A673 (cell line): ENCODE data around the gene IFT57. TPM values are rescaled to one million over a fixed set of nuclear protein-coding genes. Genes with fewer than 3 reads are reported as not detected.
A peak's percentile ranks its signal among the peaks of the same experiment; 100 is the strongest.

Source experiments
- BruUV-seq: library from RNA; stranded (reverse); fragments of 400-500 nt; replicated peaks from 2 replicates; lab custom pipeline; 2021; lab: Mats Ljungman, UMichigan
- CTCF ChIA-PET: fragments of 300-600 bp; sonication (Branson Sonifier 250); formaldehyde crosslinking; loops from one replicate; lab custom pipeline; 2022; ENCODE audit warnings: antibody characterized with exemption; lab: Charles Lee
- POLR2A ChIA-PET: fragments of 300-600 bp; sonication (Branson Sonifier 250); formaldehyde crosslinking; loops from one replicate; lab custom pipeline; 2022; ENCODE audit warnings: antibody characterized with exemption; ENCODE audit not compliant: low non-redundant PET; lab: Charles Lee
- DNase-seq: peaks from one replicate; pipeline ENCODE4 v3.0.0-alpha.2; 2015; ENCODE audit warnings: low spot score
- H3K27ac ChIP-seq: fragments of 200-600 bp; sonication (generic); 2 replicates; pipeline ENCODE4 v1.5.1; 2016; ENCODE audit warnings: mixed run types, low read depth, mild to moderate bottlenecking, mixed read lengths, antibody characterized with exemption, low read length; ENCODE audit not compliant: poor library complexity, severe bottlenecking
- H3K27me3 ChIP-seq: fragments of 200-600 bp; sonication (generic); replicated peaks from 2 replicates; pipeline ENCODE4 v1.6.1; 2017; ENCODE audit warnings: mixed run types, low read depth, mild to moderate bottlenecking, mixed read lengths, antibody characterized with exemption, low read length; ENCODE audit not compliant: insufficient read depth, poor library complexity
- H3K36me3 ChIP-seq: fragments of 200-600 bp; sonication (generic); 2 replicates; pipeline ENCODE4 v1.6.1; 2016; ENCODE audit warnings: mixed run types, mild to moderate bottlenecking, mixed read lengths, antibody characterized with exemption, low read length; ENCODE audit not compliant: insufficient read depth, poor library complexity, severe bottlenecking
- H3K4me1 ChIP-seq: fragments of 200-600 bp; sonication (generic); 2 replicates; pipeline ENCODE4 v1.6.1; 2017; ENCODE audit warnings: mixed run types, mild to moderate bottlenecking, mixed read lengths, antibody characterized with exemption, low read length; ENCODE audit not compliant: insufficient read depth, poor library complexity, severe bottlenecking
- H3K4me3 ChIP-seq: fragments of 200-600 bp; sonication (generic); 2 replicates; pipeline ENCODE4 v1.5.1; 2016; ENCODE audit warnings: low read depth, mixed run types, mild to moderate bottlenecking, mixed read lengths, low read length; ENCODE audit not compliant: poor library complexity, severe bottlenecking
- H3K9me3 ChIP-seq: fragments of 200-600 bp; sonication (generic); 2 replicates; pipeline ENCODE4 v1.6.1; 2016; ENCODE audit warnings: mixed run types, low read depth, mild to moderate bottlenecking, mixed read lengths, antibody characterized with exemption, low read length; ENCODE audit not compliant: poor library complexity, severe bottlenecking
- EZH2 ChIP-seq: fragments of 200-600 bp; sonication (generic); IDR thresholded peaks from 2 replicates; pipeline ENCODE4 v1.6.1; 2017; ENCODE audit warnings: borderline replicate concordance, low read depth, mild to moderate bottlenecking, mixed read lengths, antibody characterized with exemption, low read length; ENCODE audit not compliant: poor library complexity, severe bottlenecking
- intact Hi-C: fragments of 100-400 bp; cut with micrococcal nuclease; formaldehyde crosslinking; loops from one replicate; pipeline ENCODE4 v1.10.0; 2022; ENCODE audit not compliant: unreplicated experiment
- total RNA-seq: library from RNA; stranded (reverse); gene quantifications from 2 replicates; pipeline ENCODE4 v1.2.3, GENCODE V29; 2021
- TF ChIP-seq, protein P1 (sequence below): fragments of 300-800, 200-600 bp; sonication (generic); conservative IDR thresholded peaks from 2 replicates; pipeline ENCODE4 v1.5.1; 2017; ENCODE audit warnings: low read depth, mild to moderate bottlenecking, antibody characterized with exemption, low read length, moderate library complexity, mixed read lengths

IFT57 gene
- total RNA-seq, 1 experiment from 2014 or later = 40.9 TPM

- ChIA-PET POLR2A (no interaction called here), CTCF (interaction anchor here (0.6 to 2.1 kb wide), 4 partner anchors 154 to 399 kb away, joined by 3 to 12 read pairs (median 4); no protein-coding TSS in a partner anchor)
- Histone ChIP-seq H3K27ac (no peak overlapping the region), H3K4me1 (no peaks in the 10 kb centered on the region), H3K9me3 (no peaks in the 10 kb centered on the region), H3K4me3 (no peak overlapping the region), H3K36me3 (no peaks in the 10 kb centered on the region), H3K27me3 (no peaks in the 10 kb centered on the region)
- DNase-seq = peak; percentile 89
- TF ChIP-seq EZH2 = no peak
- TF ChIP-seq, protein P1, sequence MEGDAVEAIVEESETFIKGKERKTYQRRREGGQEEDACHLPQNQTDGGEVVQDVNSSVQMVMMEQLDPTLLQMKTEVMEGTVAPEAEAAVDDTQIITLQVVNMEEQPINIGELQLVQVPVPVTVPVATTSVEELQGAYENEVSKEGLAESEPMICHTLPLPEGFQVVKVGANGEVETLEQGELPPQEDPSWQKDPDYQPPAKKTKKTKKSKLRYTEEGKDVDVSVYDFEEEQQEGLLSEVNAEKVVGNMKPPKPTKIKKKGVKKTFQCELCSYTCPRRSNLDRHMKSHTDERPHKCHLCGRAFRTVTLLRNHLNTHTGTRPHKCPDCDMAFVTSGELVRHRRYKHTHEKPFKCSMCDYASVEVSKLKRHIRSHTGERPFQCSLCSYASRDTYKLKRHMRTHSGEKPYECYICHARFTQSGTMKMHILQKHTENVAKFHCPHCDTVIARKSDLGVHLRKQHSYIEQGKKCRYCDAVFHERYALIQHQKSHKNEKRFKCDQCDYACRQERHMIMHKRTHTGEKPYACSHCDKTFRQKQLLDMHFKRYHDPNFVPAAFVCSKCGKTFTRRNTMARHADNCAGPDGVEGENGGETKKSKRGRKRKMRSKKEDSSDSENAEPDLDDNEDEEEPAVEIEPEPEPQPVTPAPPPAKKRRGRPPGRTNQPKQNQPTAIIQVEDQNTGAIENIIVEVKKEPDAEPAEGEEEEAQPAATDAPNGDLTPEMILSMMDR = peak; percentile 79
- BruUV-seq = no TSS peak
- intact Hi-C loops = loop anchor here (1.0 to 10.0 kb wide), 3 partner anchors 253 to 401 kb away; no protein-coding TSS in a partner anchor
These were observed 68.7 kb downstream of the IFT57 start for GRCh38 chr3:108153451-108153981.

GRCh38 chr3:108152274-108152673 lies 70.0 kb downstream of the IFT57 start:
- Histone ChIP-seq H3K9me3 (no peaks in the 10 kb centered on the region), H3K27me3 (no peaks in the 10 kb centered on the region), H3K4me3 (no peak overlapping the region), H3K27ac (no peak overlapping the region), H3K36me3 (no peaks in the 10 kb centered on the region), H3K4me1 (no peaks in the 10 kb centered on the region)
- TF ChIP-seq, protein P1 = no peak
- no peak for TF ChIP-seq EZH2
- BruUV-seq = no TSS peak
- ChIA-PET POLR2A (no interaction called here), CTCF (no interaction called here)
- intact Hi-C loops = loop anchor here (10.0 kb wide), 1 partner anchor 403 kb away; no protein-coding TSS in a partner anchor
- DNase-seq = no peak

DNA sequence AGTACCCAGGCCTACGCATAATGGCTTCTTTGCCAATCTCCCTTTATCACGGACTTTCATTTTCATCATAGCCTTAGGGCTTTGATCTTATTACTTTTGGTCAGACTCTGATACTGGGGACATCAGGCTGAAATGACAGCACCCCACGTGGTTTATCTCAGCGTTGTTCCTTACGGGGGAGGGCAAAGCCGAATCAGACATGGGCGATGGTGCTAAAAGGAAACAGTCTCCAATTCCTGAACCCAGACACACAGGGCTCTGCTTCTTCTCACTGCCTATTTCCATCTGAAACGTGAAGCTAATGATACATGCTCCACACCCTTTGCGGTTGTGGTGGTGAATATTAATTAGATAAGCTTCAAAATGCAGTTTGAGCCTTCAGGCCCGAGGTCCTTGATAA lies 72.0 kb downstream of the IFT57 start:
- BruUV-seq = no TSS peak
- CTCF ChIA-PET = no interaction called here
- no peak overlapping the region for H3K4me3 ChIP-seq
- no peaks in the 10 kb centered on the region for H3K27me3 ChIP-seq
- no peak for TF ChIP-seq EZH2
- TF ChIP-seq, protein P1 = no peak
- H3K36me3 ChIP-seq = no peaks in the 10 kb centered on the region
- H3K4me1 ChIP-seq = no peaks in the 10 kb centered on the region
- no peaks in the 10 kb centered on the region for H3K9me3 ChIP-seq
- H3K27ac ChIP-seq = no peak overlapping the region
- DNase-seq = no peak
- POLR2A ChIA-PET = no interaction called here
- intact Hi-C loops = loop anchor here (10.0 kb wide), 1 partner anchor 405 kb away; no protein-coding TSS in a partner anchor
